ENCODE measurements around the gene CEBPZOS.
"Not testable (repeated sequence)": the region's sequence is repeated elsewhere in the genome, so short reads cannot be mapped to it uniquely, and the experiment has no call there.

DNA sequence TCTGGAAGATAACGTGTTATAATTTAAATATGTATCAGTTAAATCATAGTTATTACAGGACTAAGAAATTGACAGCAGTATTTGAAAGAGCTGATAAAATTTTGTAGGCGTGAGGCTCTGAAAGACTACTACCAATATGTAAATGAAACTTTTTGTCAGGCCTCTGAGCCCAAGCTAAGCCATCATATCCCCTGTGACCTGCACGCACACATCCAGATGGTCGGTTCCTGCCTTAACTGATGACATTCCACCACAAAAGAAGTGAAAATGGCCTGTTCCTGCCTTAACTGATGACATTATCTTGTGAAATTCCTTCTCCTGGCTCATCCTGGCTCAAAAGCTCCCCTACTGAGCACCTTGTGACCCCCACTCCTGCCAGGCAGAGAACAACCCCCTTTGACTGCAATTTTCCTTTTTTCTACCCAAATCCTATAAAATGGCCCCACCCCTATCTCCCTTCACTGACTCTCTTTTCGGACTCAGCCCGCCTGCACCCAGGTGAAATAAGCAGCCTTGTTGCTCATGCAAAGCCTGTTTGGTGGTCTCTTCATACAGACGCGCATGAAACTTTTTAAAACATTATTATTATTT, 8.9 kb downstream of the CEBPZOS start:
- TF ChIP-seq EZH2 (IDR thresholded peaks at IDR 0.05; ENCODE audit: low read length, missing control alignments) = not testable (repeated sequence)
- TF ChIP-seq, protein P1, sequence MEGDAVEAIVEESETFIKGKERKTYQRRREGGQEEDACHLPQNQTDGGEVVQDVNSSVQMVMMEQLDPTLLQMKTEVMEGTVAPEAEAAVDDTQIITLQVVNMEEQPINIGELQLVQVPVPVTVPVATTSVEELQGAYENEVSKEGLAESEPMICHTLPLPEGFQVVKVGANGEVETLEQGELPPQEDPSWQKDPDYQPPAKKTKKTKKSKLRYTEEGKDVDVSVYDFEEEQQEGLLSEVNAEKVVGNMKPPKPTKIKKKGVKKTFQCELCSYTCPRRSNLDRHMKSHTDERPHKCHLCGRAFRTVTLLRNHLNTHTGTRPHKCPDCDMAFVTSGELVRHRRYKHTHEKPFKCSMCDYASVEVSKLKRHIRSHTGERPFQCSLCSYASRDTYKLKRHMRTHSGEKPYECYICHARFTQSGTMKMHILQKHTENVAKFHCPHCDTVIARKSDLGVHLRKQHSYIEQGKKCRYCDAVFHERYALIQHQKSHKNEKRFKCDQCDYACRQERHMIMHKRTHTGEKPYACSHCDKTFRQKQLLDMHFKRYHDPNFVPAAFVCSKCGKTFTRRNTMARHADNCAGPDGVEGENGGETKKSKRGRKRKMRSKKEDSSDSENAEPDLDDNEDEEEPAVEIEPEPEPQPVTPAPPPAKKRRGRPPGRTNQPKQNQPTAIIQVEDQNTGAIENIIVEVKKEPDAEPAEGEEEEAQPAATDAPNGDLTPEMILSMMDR (conservative IDR thresholded peaks at IDR 0.05 in 1 of 2, IDR thresholded peaks at IDR 0.05 in 1 of 2; ENCODE audit: low read depth in 1 of 2, low read length in 2 of 2) = not testable (repeated sequence)

All from fibroblast of lung (primary cell).